ENCODE results near the gene DRC7.
"Not testable (repeated sequence)": the region's sequence is repeated elsewhere in the genome, so short reads cannot be mapped to it uniquely, and the experiment has no call there.

DRC7 gene

GRCh38 chr16:57766714-57767348 is 72.2 kb downstream of the DRC7 start:
- no peak for DNase-seq

DNA sequence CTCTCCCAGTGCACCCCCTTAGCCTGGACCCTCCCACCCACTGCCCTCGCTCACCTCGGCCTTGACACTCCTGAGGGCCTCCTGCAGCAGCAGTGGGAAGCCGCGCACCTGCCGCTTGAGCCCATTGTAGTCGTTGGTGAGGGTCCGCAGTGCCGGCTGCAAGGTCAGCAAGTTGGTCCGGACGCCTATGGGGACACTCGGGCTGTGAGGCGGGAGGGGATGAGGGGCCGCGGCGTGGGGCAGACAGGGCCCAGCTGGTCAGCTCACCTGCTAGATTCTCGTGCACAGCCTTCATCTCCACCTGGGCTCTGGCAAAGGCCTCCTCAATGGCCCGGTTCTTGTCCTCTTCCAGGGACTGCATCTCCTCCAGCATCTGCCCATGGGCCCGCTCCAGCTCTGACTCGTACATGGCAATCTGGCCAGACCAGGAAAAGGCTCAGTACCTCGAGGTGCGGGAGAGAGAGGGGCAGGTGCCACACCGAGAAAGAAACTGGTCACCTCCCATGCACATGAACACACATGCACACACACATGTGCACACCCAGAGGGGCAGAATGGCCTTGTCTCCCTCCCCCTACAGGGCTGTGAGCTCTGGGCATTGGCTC is 75.0 kb downstream of the DRC7 start:
- DNase-seq, result no peak

DNA sequence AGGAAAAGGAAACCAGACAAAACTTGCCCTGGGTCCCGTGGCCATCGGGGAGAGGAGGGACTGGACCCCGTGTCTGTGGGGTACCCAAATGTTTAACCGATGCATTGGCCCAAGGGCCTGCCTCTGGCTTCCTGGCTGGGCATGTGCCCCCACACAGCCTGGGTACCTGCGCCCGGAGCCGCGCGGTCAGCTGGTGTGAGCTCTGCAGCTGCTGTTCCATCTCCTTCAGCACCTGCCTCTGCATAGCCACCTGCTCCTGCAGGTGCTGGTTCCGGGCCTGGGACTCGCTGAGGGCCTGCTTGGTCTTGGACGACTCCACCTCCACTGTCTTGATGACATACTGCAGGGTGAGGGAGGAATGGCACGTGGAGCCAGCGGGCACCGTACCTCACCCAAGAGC is 75.8 kb downstream of the DRC7 start:
- DNase-seq, result no peak

GRCh38 chr16:57771141-57771785 is 76.7 kb downstream of the DRC7 start:
- DNase-seq, result no peak

DNA sequence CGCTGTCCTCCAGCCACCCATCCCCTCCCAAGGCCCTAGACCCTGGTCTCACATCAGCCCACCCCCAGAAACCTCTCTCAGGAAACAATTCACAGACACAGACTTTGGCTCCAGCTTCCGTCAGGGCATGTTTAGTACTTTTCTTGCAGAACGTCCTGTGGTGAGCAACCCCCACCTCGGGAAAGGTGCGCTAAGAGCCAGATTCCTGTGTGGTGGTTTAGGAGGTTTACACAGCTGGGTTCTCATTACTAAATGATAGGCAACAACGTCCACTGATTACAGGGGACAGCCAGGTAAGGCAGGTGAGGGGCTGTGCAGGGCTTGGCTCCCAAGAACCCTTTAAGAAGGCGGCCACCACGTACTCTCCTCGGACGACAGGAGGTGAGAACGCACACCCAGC is 78.4 kb downstream of the DRC7 start:
- no peak for DNase-seq

GRCh38 chr16:57773655-57774295 is 79.2 kb downstream of the DRC7 start:
- DNase-seq, result no peak

DNA sequence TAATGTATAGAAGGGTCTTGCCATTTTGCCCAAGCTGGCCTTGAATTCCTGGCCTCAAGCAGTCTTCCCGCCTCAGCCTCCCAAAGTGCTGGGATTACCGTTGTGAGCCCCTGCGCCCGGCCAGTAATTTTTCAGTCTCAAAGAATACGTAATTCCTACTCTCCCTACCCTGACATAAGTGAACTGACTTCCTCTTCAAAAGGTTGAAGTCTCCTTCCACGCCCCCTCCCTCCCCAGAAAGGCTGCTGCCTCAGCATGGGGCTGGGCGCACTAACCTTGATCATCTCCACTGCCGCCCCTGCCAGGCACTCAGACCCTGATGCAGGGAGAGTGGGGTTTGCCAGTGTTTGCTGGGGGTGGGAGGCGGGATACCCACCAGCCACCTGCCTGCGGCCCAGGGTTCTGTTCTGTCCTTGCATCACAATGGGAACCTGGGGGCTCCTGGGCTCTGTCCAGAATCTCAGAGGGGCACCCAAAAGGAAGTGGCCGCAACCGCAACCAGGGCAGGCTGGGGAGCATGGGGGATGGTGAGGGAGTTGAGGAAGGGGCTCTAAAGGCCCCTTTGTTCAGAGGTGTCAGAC is 80.2 kb downstream of the DRC7 start:
- no peak for DNase-seq

DNA sequence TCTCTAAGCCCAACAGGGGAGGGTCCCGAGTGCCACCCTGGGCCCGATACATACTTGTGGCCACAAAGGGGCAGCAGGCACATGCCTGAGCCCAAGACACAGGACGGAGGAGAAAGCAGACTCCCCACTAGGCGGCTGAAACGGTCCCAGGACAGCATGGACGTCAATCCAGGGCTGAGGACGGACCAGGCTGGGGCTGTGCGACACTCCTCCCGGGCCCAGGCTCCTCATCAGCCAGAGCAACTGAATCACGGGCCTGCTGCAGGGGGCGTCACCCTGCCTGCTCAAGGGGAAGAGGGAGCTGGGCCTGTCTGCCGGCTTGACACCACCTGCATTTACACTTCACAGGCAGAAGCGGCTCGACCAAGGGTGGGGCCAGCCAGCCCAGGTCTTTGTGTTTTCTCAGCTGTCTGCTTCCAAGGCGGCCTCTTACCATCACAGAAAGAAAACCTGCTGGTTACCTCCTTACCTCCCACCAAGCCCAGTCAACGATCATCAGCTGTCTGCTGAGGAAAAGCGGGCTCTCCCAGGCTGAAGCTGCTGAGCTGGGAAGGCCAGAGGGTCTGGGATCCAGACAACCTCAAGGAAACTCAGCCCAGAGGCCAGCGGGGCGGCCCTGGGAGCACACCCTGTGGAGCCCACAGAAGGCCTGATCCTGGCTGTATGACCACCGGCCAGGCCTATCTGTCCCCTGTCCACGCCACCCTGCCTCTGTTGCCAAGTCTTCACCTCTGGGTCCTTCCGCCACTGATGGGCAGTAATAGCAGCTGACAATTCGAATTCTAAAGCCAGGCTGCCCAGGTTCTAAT is 81.3 kb downstream of the DRC7 start:
- no peak for DNase-seq

GRCh38 chr16:57778658-57779057 is 84.1 kb downstream of the DRC7 start:
- no peak for DNase-seq

- DNase-seq, result not testable (repeated sequence)
Observed at GRCh38 chr16:57779836-57780235, 85.2 kb downstream of the DRC7 start.

DNA sequence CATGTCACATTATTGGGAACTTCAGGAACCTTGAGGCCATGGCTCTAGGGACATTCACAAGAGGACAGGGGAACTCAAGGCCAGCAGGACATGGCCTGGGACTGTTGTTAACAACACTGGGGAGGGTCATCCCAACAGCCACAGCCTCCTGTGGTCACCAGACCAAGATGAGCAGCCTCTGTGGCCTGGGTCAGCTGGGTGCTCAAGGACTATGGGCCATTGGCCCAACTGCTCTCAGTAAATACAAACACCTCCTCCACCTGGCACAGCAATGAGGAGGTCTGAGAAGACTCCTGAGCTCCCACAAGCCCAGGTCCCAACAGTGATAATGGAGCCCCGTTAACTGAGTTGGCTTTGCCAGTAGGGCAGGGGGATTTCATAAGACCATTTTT is 86.7 kb downstream of the DRC7 start:
- no peak for DNase-seq
